Measurements from ENCODE around the gene IRGQ.

The IRGQ gene

GRCh38 chr19:43538922-43539321 is 57.0 kb downstream of the IRGQ start:
- DNase-seq = no peak

- DNase-seq = peak; percentile 42
Observed at GRCh38 chr19:43534816-43535761, 60.8 kb downstream of the IRGQ start.
